Activated CD8-positive, alpha-beta memory T cell treated with anti-CD3 and anti-CD28 coated beads, Interleukin-2, amount 50 U/mL, for 24 hours (primary cell): ENCODE results near the gene BMP5.
"Not testable (repeated sequence)": the region's sequence is repeated elsewhere in the genome, so short reads cannot be mapped to it uniquely, and the experiment has no call there.

Experiments
- DNase-seq: peaks from one replicate; pipeline ENCODE4 v3.0.0-alpha.2; 2020; ENCODE audit errors: extremely low read depth

The BMP5 gene

GRCh38 chr6:55875400-55875799 is at the start of gene BMP5:
Gene BMP5, minus strand, starts transcription at chr6:55875590. Its CDS starts 725 bp downstream, at chr6:55874865.
- DNase-seq = no peak

- DNase-seq = no peak
These were observed 47.0 kb upstream of the BMP5 start for GRCh38 chr6:55922406-55922805.

GRCh38 chr6:55919716-55920308 is 44.4 kb upstream of the BMP5 start:
- DNase-seq = no peak

GRCh38 chr6:55918639-55919038 is 43.2 kb upstream of the BMP5 start:
- DNase-seq = no peak

- DNase-seq = no peak
These were observed 42.5 kb upstream of the BMP5 start for GRCh38 chr6:55917751-55918415.

GRCh38 chr6:55916188-55916587 is 40.8 kb upstream of the BMP5 start:
- DNase-seq = no peak

GRCh38 chr6:55913228-55914195 is 38.1 kb upstream of the BMP5 start:
- DNase-seq = no peak

GRCh38 chr6:55910466-55910865 is 35.1 kb upstream of the BMP5 start:
- not testable (repeated sequence) for DNase-seq

- not testable (repeated sequence) for DNase-seq
These were observed 34.5 kb upstream of the BMP5 start for GRCh38 chr6:55909911-55910310.

- no peak for DNase-seq
These were observed 27.4 kb upstream of the BMP5 start for GRCh38 chr6:55902796-55903195.

- DNase-seq = no peak
These were observed 26.4 kb upstream of the BMP5 start for GRCh38 chr6:55901765-55902270.

- no peak for DNase-seq
These were observed 23.0 kb upstream of the BMP5 start for GRCh38 chr6:55898342-55898741.

GRCh38 chr6:55897346-55897745 is 22.0 kb upstream of the BMP5 start:
- DNase-seq = no peak

GRCh38 chr6:55895972-55896730 is 20.8 kb upstream of the BMP5 start:
- DNase-seq = no peak

- DNase-seq = no peak
These were observed 17.5 kb upstream of the BMP5 start for GRCh38 chr6:55892749-55893357.

- DNase-seq = no peak
These were observed 13.5 kb upstream of the BMP5 start for GRCh38 chr6:55888917-55889316.

GRCh38 chr6:55886185-55886836 is 10.9 kb upstream of the BMP5 start:
- DNase-seq = no peak

GRCh38 chr6:55882718-55883569 is 7.6 kb upstream of the BMP5 start:
- no peak for DNase-seq

- DNase-seq = no peak
These were observed 1.9 kb upstream of the BMP5 start for GRCh38 chr6:55877283-55877682.

GRCh38 chr6:55874316-55874715 is 1.1 kb downstream of the BMP5 start:
- no peak for DNase-seq
